ENCODE data around the gene PCSK2.

- TF ChIP-seq GABPA (IDR thresholded peaks at IDR 0.05; ENCODE audit: borderline replicate concordance, insufficient read depth, low read length) (no peak), CTCF (IDR thresholded peaks at IDR 0.05; ENCODE audit: control extremely low read depth in 1 of 3, insufficient read depth in 1 of 3, low read depth in 1 of 3, low read length in 3 of 3) (no peak), SIN3A (conservative IDR thresholded peaks at IDR 0.05 in 1 of 2, IDR thresholded peaks at IDR 0.05 in 1 of 2; ENCODE audit: low read depth in 1 of 2, low read length in 2 of 2) (no peak), POLR2AphosphoS5 (IDR thresholded peaks at IDR 0.05; ENCODE audit: low read depth, low read length) (no peak), FOSL1 (IDR thresholded peaks at IDR 0.05; ENCODE audit: insufficient read depth, low read depth, low read length) (no peak), JUN (IDR thresholded peaks at IDR 0.05; ENCODE audit: low read depth, low read length) (no peak), MAX (IDR thresholded peaks at IDR 0.05) (no peak), EZH2 (IDR thresholded peaks at IDR 0.05; ENCODE audit: low read depth, low read length, severe bottlenecking) (no peak), SIX5 (IDR thresholded peaks at IDR 0.05; ENCODE audit: low read depth, low read length) (no peak), EP300 (IDR thresholded peaks at IDR 0.05; ENCODE audit: borderline replicate concordance in 1 of 2, low read depth in 2 of 2, low read length in 2 of 2) (no peak), ZNF274 (IDR thresholded peaks at IDR 0.05; ENCODE audit: borderline replicate concordance, extremely low read depth, low read length) (no peak), RAD21 (IDR thresholded peaks at IDR 0.05 in 1 of 2, conservative IDR thresholded peaks at IDR 0.05 in 1 of 2; ENCODE audit: low read depth in 2 of 2, low read length in 2 of 2) (no peak), NRF1 (IDR thresholded peaks at IDR 0.05; ENCODE audit: low read depth, low read length) (no peak), SUZ12 (IDR thresholded peaks at IDR 0.05; ENCODE audit: low read length) (no peak)
Observed at GRCh38 chr20:17511401-17511800, 284.6 kb downstream of the PCSK2 start.

All from H1 (cell line).